NCI-H1105 (cell line): ENCODE data around the gene NOLC1.
A peak's percentile ranks its signal among the peaks of the same experiment; 100 is the strongest.

ENCODE experiments used
- DNase-seq: peaks from one replicate; lab custom pipeline; 2025; lab: John Stamatoyannopoulos, UW

The NOLC1 gene

DNA sequence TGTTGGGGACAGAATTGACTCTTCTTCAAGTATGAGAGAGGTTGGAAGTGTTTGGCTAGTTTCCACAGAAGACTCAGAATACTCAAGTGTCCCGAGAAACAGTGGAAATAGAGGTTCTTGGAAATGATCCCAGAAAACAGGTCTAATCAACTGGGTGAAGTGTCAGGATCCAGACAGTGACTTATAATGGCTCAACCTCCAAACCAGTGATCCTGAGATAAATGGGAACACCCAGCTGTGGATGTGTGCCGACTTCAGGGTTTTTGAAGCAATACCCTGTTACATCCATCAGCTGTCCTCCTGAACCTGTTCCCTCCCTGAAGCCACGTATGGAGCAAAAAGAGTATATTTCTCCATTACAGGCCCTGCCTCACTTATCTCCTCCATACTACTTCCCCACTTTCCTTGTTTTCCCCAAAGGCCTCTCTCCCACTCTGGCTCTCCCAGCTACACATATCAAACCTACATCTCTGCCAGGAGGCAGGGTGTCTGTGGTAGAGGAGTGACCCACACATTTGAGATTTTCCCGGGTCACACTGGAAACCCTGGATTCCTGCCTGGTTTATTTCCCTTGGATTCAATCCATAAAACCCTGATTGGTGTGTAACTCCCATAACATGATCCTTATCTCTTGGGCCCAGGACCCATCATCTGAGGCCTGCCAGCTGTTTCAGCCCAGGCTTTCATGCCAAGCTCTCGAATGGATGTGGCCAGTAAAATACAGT, 56.3 kb downstream of the NOLC1 start:
- DNase-seq, result peak; percentile 9

DNA sequence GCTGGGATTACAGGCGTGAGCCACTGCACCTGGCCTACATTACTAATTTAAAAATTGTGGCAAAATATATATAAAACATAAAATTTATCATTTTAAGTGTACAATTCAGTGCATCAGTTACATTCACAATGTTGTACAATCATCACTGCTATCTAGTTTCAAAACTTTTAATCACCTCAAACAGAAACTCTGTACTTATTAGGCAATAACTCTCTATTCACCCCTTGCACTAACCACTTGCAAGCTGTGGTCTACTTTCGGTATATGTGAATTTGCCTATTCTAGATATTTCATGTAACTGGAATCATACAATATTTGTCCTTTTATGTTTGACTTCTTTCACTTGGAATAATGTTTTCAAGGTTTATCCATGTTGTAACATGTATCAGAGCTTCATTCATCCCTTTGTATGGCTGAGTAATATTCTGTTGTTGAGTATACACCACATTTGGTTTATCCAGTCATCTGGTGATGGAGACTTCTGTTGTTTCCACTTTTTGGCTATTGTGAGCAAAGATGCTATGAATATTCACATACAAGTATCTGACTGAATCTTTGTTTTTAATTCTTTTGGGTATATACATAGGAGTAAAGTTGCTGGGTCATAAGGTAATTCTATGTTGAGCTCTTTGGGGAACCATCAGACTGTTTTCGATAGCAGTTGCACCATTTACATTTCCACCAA, 59.6 kb downstream of the NOLC1 start:
- DNase-seq, result no peak
